A549 (cell line): ENCODE data around the gene TMEM235.

Experiments used
- CBX2 ChIP-seq: fragments of 200-600 bp; sonication (generic); IDR thresholded peaks from 2 replicates; pipeline ENCODE4 v1.6.1; 2016; ENCODE audit warnings: low read depth, mild to moderate bottlenecking, borderline replicate concordance
- EP300 ChIP-seq, 2 experiments: fragments of >200 bp; sonication (Bioruptor Twin); formaldehyde crosslinking; IDR thresholded peaks; 2 replicates in 1 of 2; 3 replicates in 1 of 2; pipeline ENCODE4 v1.6.1; 2016 to 2017
- ESRRA ChIP-seq: fragments of 150-350 bp; IDR thresholded peaks from 2 replicates; pipeline ENCODE4 v1.6.1; 2014; ENCODE audit warnings: mild to moderate bottlenecking, low read length, borderline replicate concordance
- JUNB ChIP-seq: fragments of >200 bp; sonication (Bioruptor Twin); formaldehyde crosslinking; IDR thresholded peaks from 2 replicates; pipeline ENCODE4 v1.6.1; 2016
- POLR2A ChIP-seq: IDR thresholded peaks from 2 replicates; pipeline ENCODE4 v1.6.1; 2012; ENCODE audit warnings: mild to moderate bottlenecking, low read length
- RAD21 ChIP-seq, 2 experiments: fragments of >200 bp in 1 of 2; sonication (Bioruptor Twin) in 1 of 2; formaldehyde crosslinking in 1 of 2; IDR thresholded peaks in 1 of 2; conservative IDR thresholded peaks in 1 of 2; 2 replicates in 1 of 2; 3 replicates in 1 of 2; pipeline ENCODE4 v1.6.1; 2012 to 2018; ENCODE audit warnings: inconsistent platforms in 1 of 2
- TP53 ChIP-seq: fragments of 250-450 bp; sonication (Bioruptor Pico); IDR thresholded peaks from 2 replicates; pipeline ENCODE4 v1.5.0; 2021; ENCODE audit warnings: mild to moderate bottlenecking, moderate library complexity
- TF ChIP-seq, protein P1 (sequence below): IDR thresholded peaks from 2 replicates; pipeline ENCODE4 v1.6.1; 2012
- TF ChIP-seq, protein P2 (sequence below): fragments of 450-650 bp; IDR thresholded peaks from 2 replicates; pipeline ENCODE4 v1.6.1; 2014; ENCODE audit warnings: antibody characterized with exemption
- TF ChIP-seq, protein P3 (sequence below): fragments of 200-600 bp; sonication (generic); IDR thresholded peaks from 2 replicates; pipeline ENCODE4 v1.6.1; 2016; ENCODE audit warnings: antibody characterized with exemption, mild to moderate bottlenecking, moderate library complexity
- TF ChIP-seq, protein P4 (sequence below): fragments of >200 bp; sonication (Bioruptor Twin); formaldehyde crosslinking; IDR thresholded peaks from 3 replicates; pipeline ENCODE4 v1.5.1; 2016
- TF ChIP-seq, protein P5 (sequence below): IDR thresholded peaks from 2 replicates; pipeline ENCODE4 v1.6.1; 2012

DNA sequence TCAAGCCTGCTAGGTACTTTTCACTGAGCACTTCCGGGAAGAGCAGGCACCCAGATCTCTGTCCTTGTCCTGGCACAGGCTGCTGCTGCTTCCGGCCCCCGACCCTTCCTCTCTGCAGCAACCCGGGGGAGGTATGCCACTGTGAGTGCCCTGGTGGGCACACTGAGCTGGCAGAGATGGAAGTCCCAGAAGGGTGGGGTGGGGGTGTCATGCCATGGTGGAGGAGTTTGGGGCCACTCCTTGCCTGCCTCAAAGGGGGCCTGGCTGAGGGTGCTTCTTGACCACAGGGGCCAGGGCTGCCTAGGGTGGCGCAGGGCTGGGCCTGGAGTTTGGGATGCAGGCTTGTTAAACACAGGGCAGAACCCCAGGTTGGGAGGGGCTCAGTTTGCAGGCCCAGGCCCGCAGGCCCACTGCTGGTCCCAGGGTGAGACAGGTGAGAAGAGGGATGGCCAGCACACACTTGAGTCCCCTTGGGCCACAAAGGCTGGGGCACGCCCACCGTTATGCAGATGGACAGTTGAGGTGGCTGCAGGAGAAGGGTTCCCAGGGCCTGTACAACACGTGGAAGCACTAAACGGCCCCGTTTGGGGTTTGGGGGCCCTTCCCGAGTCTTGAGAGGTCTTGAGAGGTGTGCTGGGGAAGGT lies 8.7 kb downstream of the TMEM235 start:
- no peak for TF ChIP-seq JUNB
- TF ChIP-seq CBX2 = no peak
- TF ChIP-seq, protein P1, sequence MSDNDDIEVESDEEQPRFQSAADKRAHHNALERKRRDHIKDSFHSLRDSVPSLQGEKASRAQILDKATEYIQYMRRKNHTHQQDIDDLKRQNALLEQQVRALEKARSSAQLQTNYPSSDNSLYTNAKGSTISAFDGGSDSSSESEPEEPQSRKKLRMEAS = no peak
- TF ChIP-seq, protein P2, sequence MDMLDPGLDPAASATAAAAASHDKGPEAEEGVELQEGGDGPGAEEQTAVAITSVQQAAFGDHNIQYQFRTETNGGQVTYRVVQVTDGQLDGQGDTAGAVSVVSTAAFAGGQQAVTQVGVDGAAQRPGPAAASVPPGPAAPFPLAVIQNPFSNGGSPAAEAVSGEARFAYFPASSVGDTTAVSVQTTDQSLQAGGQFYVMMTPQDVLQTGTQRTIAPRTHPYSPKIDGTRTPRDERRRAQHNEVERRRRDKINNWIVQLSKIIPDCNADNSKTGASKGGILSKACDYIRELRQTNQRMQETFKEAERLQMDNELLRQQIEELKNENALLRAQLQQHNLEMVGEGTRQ = no peak
- TF ChIP-seq, protein P3, sequence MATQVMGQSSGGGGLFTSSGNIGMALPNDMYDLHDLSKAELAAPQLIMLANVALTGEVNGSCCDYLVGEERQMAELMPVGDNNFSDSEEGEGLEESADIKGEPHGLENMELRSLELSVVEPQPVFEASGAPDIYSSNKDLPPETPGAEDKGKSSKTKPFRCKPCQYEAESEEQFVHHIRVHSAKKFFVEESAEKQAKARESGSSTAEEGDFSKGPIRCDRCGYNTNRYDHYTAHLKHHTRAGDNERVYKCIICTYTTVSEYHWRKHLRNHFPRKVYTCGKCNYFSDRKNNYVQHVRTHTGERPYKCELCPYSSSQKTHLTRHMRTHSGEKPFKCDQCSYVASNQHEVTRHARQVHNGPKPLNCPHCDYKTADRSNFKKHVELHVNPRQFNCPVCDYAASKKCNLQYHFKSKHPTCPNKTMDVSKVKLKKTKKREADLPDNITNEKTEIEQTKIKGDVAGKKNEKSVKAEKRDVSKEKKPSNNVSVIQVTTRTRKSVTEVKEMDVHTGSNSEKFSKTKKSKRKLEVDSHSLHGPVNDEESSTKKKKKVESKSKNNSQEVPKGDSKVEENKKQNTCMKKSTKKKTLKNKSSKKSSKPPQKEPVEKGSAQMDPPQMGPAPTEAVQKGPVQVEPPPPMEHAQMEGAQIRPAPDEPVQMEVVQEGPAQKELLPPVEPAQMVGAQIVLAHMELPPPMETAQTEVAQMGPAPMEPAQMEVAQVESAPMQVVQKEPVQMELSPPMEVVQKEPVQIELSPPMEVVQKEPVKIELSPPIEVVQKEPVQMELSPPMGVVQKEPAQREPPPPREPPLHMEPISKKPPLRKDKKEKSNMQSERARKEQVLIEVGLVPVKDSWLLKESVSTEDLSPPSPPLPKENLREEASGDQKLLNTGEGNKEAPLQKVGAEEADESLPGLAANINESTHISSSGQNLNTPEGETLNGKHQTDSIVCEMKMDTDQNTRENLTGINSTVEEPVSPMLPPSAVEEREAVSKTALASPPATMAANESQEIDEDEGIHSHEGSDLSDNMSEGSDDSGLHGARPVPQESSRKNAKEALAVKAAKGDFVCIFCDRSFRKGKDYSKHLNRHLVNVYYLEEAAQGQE = no peak
- TF ChIP-seq, protein P4, sequence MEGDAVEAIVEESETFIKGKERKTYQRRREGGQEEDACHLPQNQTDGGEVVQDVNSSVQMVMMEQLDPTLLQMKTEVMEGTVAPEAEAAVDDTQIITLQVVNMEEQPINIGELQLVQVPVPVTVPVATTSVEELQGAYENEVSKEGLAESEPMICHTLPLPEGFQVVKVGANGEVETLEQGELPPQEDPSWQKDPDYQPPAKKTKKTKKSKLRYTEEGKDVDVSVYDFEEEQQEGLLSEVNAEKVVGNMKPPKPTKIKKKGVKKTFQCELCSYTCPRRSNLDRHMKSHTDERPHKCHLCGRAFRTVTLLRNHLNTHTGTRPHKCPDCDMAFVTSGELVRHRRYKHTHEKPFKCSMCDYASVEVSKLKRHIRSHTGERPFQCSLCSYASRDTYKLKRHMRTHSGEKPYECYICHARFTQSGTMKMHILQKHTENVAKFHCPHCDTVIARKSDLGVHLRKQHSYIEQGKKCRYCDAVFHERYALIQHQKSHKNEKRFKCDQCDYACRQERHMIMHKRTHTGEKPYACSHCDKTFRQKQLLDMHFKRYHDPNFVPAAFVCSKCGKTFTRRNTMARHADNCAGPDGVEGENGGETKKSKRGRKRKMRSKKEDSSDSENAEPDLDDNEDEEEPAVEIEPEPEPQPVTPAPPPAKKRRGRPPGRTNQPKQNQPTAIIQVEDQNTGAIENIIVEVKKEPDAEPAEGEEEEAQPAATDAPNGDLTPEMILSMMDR = no peak
- no peak for TF ChIP-seq ESRRA
- TF ChIP-seq POLR2A = no peak
- TF ChIP-seq EP300 (IDR thresholded peaks at IDR 0.05) = no peak
- TF ChIP-seq TP53 (CRISPR knock-in tag) = no peak
- TF ChIP-seq, protein P5, sequence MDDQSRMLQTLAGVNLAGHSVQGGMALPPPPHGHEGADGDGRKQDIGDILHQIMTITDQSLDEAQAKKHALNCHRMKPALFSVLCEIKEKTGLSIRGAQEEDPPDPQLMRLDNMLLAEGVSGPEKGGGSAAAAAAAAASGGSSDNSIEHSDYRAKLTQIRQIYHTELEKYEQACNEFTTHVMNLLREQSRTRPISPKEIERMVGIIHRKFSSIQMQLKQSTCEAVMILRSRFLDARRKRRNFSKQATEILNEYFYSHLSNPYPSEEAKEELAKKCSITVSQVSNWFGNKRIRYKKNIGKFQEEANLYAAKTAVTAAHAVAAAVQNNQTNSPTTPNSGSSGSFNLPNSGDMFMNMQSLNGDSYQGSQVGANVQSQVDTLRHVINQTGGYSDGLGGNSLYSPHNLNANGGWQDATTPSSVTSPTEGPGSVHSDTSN = no peak
- no peak for TF ChIP-seq RAD21 (conservative IDR thresholded peaks at IDR 0.05 in 1 of 2, IDR thresholded peaks at IDR 0.05 in 1 of 2)
